K562 (cell line): Measurements from ENCODE around the gene ANKMY2. TPM values are rescaled to one million over a fixed set of nuclear protein-coding genes. Genes with fewer than 3 reads are reported as not detected.

Experiments used
- EP400 ChIP-seq: fragments of 450-650 bp; IDR thresholded peaks from 2 replicates; pipeline ENCODE4 v1.6.1; 2017; ENCODE audit warnings: antibody characterized with exemption, mild to moderate bottlenecking, moderate library complexity
- ETS2 ChIP-seq: IDR thresholded peaks from 2 replicates; pipeline ENCODE4 v1.6.1; 2016; ENCODE audit warnings: borderline replicate concordance, missing genetic modification characterization, mild to moderate bottlenecking, moderate library complexity, missing compliant biosample characterization; ENCODE audit not compliant: poor library complexity, severe bottlenecking
- HDAC2 ChIP-seq: fragments of 450-650 bp; IDR thresholded peaks from 2 replicates; pipeline ENCODE4 v1.6.1; 2016; ENCODE audit warnings: mild to moderate bottlenecking
- HMGXB4 ChIP-seq: sonication (generic); formaldehyde crosslinking; IDR thresholded peaks from 2 replicates; pipeline ENCODE4 v1.8.1; 2023; ENCODE audit warnings: mild to moderate bottlenecking, missing genetic modification reagents
- NKRF ChIP-seq: fragments of 450-650 bp; IDR thresholded peaks from 2 replicates; pipeline ENCODE4 v1.6.1; 2016; ENCODE audit warnings: borderline replicate concordance
- RHOXF2B ChIP-seq: fragments of 250-450 bp; sonication (Bioruptor Pico); conservative IDR thresholded peaks from 2 replicates; pipeline ENCODE4 v1.5.1; 2021
- SP2 ChIP-seq: IDR thresholded peaks from 2 replicates; pipeline ENCODE4 v1.6.1; 2011; ENCODE audit warnings: mild to moderate bottlenecking, low read depth, low read length, moderate library complexity; ENCODE audit not compliant: poor library complexity, severe bottlenecking; ENCODE audit errors: extremely low read depth
- polyA plus RNA-seq, 8 experiments: library from polyadenylated mRNA; depleted of rRNA in 4 of 8; stranded (reverse) in 5 of 8; unstranded in 3 of 8; fragments of >200 nt; fragmentation: Nextera tagmentation in 2 of 8; fragmentation: Illumina TruSeq in 1 of 8; extraction: Ambion mirVana in 2 of 8; extraction: Trizol in 1 of 8; gene quantifications; 2 replicates each; pipeline versions ENCODE4 v1.2.1 to v1.2.3, GENCODE V29; 2011 to 2014; ENCODE audit warnings: inconsistent platforms in 1 of 8, missing spikeins in 1 of 8
- total RNA-seq, 7 experiments: library from RNA; depleted of rRNA in 6 of 7; stranded (reverse); fragments of >200 nt in 6 of 7; fragmentation: Illumina TruSeq in 2 of 7; extraction: Trizol in 2 of 7; gene quantifications; 2 replicates each; pipeline versions ENCODE4 v1.2.1 to v1.2.3, GENCODE V29; 2011 to 2021; ENCODE audit warnings: low replicate concordance in 1 of 7
- TF ChIP-seq, protein P1 (sequence below): fragments of 450-650 bp; IDR thresholded peaks from 2 replicates; pipeline ENCODE4 v1.6.1; 2014; ENCODE audit warnings: low read depth, mild to moderate bottlenecking, moderate library complexity, borderline replicate concordance

The ANKMY2 gene
- total and polyA plus RNA-seq, 9 of the 15 experiments (the other 6 are each of a cell fraction or from before 2014, with no cell fraction given), result 38.9 to 71.5 (median 48.8) TPM

DNA sequence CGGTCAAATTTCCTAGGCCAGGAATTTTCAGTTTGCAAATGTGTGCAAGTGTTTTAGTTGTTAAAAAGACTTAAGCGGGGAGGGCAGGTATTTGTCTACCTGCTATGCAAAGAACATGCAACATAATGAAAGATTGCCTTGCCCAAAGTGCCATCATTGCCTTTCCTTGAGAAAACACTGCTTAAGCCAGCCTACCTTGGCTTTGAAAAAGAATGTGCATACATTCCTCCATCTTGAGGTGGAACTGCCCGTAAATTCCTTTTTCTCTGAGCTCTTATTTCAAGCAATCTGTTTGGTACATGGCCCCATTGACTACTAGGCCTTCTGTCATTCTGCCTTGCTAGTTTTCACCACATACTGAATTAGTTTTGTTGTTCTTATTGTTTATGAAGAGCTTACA is 29.7 kb upstream of the ANKMY2 start (continued):
- TF ChIP-seq ETS2 (tag) (no peak), HMGXB4 (CRISPR knock-in tag) (no peak), HDAC2 (no peak), RHOXF2B (CRISPR knock-in tag) (no peak), SP2 (no peak), EP400 (no peak), NKRF (no peak)
- TF ChIP-seq, protein P1, sequence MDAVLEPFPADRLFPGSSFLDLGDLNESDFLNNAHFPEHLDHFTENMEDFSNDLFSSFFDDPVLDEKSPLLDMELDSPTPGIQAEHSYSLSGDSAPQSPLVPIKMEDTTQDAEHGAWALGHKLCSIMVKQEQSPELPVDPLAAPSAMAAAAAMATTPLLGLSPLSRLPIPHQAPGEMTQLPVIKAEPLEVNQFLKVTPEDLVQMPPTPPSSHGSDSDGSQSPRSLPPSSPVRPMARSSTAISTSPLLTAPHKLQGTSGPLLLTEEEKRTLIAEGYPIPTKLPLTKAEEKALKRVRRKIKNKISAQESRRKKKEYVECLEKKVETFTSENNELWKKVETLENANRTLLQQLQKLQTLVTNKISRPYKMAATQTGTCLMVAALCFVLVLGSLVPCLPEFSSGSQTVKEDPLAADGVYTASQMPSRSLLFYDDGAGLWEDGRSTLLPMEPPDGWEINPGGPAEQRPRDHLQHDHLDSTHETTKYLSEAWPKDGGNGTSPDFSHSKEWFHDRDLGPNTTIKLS, result no peak
- TF ChIP-seq, all 486 proteins: peak for 0
